ENCODE results near the gene ATG9A.

- no peak for TF ChIP-seq CTCF (IDR thresholded peaks at IDR 0.05; ENCODE audit: control extremely low read depth in 1 of 3, insufficient read depth in 1 of 3, low read depth in 1 of 3, low read length in 3 of 3)
- TF ChIP-seq EZH2 (IDR thresholded peaks at IDR 0.05; ENCODE audit: low read depth, low read length, severe bottlenecking) = no peak
These were observed 23.1 kb upstream of the ATG9A start for GRCh38 chr2:219252570-219252899.
